K562 (cell line): ENCODE measurements around the gene SETDB2. TPM values are rescaled to one million over a fixed set of nuclear protein-coding genes. Genes with fewer than 3 reads are reported as not detected.

Experiments used
- ATAC-seq: fragments of 200-7000 bp; cut with Tn5 transposase; 3 replicates; pipeline ENCODE4 v1.9.1; 2020; ENCODE audit warnings: moderate library complexity
- BruUV-seq: library from RNA; stranded (reverse); fragments of 400-500 nt; replicated peaks from 2 replicates; lab custom pipeline; 2021; lab: Mats Ljungman, UMichigan
- CTCF ChIA-PET: fragments of 300-600 bp; formaldehyde crosslinking; extraction: SDS; loops from one replicate; lab custom pipeline; 2021; ENCODE audit warnings: low intra/inter-chr PET ratio; lab: Yijun Ruan, JAX
- POLR2A ChIA-PET: fragments of 300-600, 350-650 bp; sonication (Branson Sonifier 250); formaldehyde crosslinking; extraction: SDS; loops from one replicate; lab custom pipeline; 2021; ENCODE audit warnings: antibody characterized with exemption, inconsistent platforms; lab: Yijun Ruan, JAX
- DNase-seq, 4 experiments: peaks; one replicate each; pipeline versions ENCODE4 v3.0.0 to v3.0.0-alpha.2; 2011 to 2018; ENCODE audit warnings: low spot score in 3 of 4, mixed read lengths in 3 of 4; ENCODE audit errors: extremely low read depth in 1 of 4
- FAIRE-seq: peaks from 2 replicates; lab custom pipeline; 2011; peaks lifted over from hg19 to GRCh38; lab: Jason Lieb, UNC
- H2AFZ ChIP-seq: 2 replicates; pipeline ENCODE4 v1.6.0; 2011; ENCODE audit warnings: low read depth, low read length, control low read depth, inconsistent platforms
- H3K27ac ChIP-seq: fragments of 200-600 bp; 3 replicates; pipeline ENCODE4 v1.8.0; 2011; ENCODE audit warnings: low read depth, mild to moderate bottlenecking, control low read depth, inconsistent platforms, low read length, moderate library complexity, mixed read lengths; ENCODE audit errors: extremely low read depth
- H3K27me3 ChIP-seq, 2 experiments: fragments of 300-600 bp in 1 of 2; 2 replicates in 1 of 2; 3 replicates in 1 of 2; pipeline versions ENCODE4 v1.6.0 to v1.8.0; 2011; ENCODE audit warnings: inconsistent platforms in 2 of 2, low read length in 2 of 2, mild to moderate bottlenecking in 1 of 2, mixed read lengths in 1 of 2, moderate library complexity in 1 of 2; ENCODE audit not compliant: control insufficient read depth in 2 of 2, insufficient read depth in 2 of 2
- H3K36me3 ChIP-seq: fragments of 300-600 bp; 3 replicates; pipeline ENCODE4 v1.8.0; 2011; ENCODE audit warnings: mild to moderate bottlenecking, low read length, inconsistent platforms; ENCODE audit not compliant: control insufficient read depth, insufficient read depth
- H3K4me1 ChIP-seq, 2 experiments: fragments of 200-600 bp in 1 of 2; replicated peaks in 1 of 2; 2 replicates in 1 of 2; 3 replicates in 1 of 2; pipeline versions ENCODE4 v1.5.1 to v1.8.0; 2011; ENCODE audit warnings: inconsistent platforms in 2 of 2, low read length in 2 of 2, mild to moderate bottlenecking in 1 of 2, mixed read lengths in 1 of 2, moderate library complexity in 1 of 2; ENCODE audit not compliant: control insufficient read depth in 2 of 2, insufficient read depth in 2 of 2
- H3K4me2 ChIP-seq: 2 replicates; pipeline ENCODE4 v1.6.1; 2011; ENCODE audit warnings: low read length, control low read depth, inconsistent platforms, mixed read lengths; ENCODE audit not compliant: insufficient read depth
- H3K4me3 ChIP-seq: fragments of 200-600 bp; sonication (generic), shearing (Covaris generic); 2 replicates; pipeline ENCODE4 v1.5.1; 2016; ENCODE audit warnings: control low read depth, inconsistent platforms
- H3K79me2 ChIP-seq: fragments of 200-600 bp; 3 replicates; pipeline ENCODE4 v1.8.0; 2011; ENCODE audit warnings: low read length, inconsistent platforms; ENCODE audit not compliant: control insufficient read depth, insufficient read depth
- H3K9ac ChIP-seq, 2 experiments: 2 replicates each; pipeline versions ENCODE4 v1.6.0 to v1.6.1; 2011; ENCODE audit warnings: low read depth in 2 of 2, low read length in 2 of 2, control low read depth in 1 of 2, inconsistent platforms in 1 of 2, mild to moderate bottlenecking in 1 of 2, mixed read lengths in 1 of 2; ENCODE audit not compliant: insufficient read depth in 1 of 2
- H3K9me1 ChIP-seq: one replicate; pipeline ENCODE4 v1.6.0; 2011; ENCODE audit warnings: inconsistent platforms, mild to moderate bottlenecking, low read length, moderate library complexity; ENCODE audit not compliant: control insufficient read depth, insufficient read depth
- H3K9me3 ChIP-seq: replicated peaks from 2 replicates; pipeline ENCODE4 v1.5.1; 2011; ENCODE audit warnings: low read depth, low read length, inconsistent platforms; ENCODE audit not compliant: control insufficient read depth, insufficient read depth
- H4K20me1 ChIP-seq: replicated peaks from 2 replicates; pipeline ENCODE4 v1.6.1; 2011; ENCODE audit warnings: low read length, inconsistent platforms, mixed read lengths; ENCODE audit not compliant: control insufficient read depth, insufficient read depth
- BMI1 ChIP-seq: fragments of 150-350 bp; IDR thresholded peaks from 2 replicates; pipeline ENCODE4 v1.6.1; 2014; ENCODE audit warnings: low read length
- C11orf30 ChIP-seq: fragments of 450-650 bp; IDR thresholded peaks from 2 replicates; pipeline ENCODE4 v1.6.1; 2016; ENCODE audit warnings: low read depth, mild to moderate bottlenecking
- CREB5 ChIP-seq: fragments of 250-450 bp; sonication (Bioruptor Pico); IDR thresholded peaks from 2 replicates; pipeline ENCODE4 v1.5.0; 2020; ENCODE audit warnings: mild to moderate bottlenecking
- KLF13 ChIP-seq: fragments of 450-650 bp; IDR thresholded peaks from 2 replicates; pipeline ENCODE4 v1.6.1; 2016; ENCODE audit warnings: missing genetic modification characterization, low read depth, mild to moderate bottlenecking, missing compliant biosample characterization, moderate library complexity, borderline replicate concordance
- LEF1 ChIP-seq: fragments of 450-650 bp; IDR thresholded peaks from 2 replicates; pipeline ENCODE4 v1.6.1; 2016; ENCODE audit warnings: mild to moderate bottlenecking
- NCOR1 ChIP-seq: fragments of 450-650 bp; IDR thresholded peaks from 2 replicates; pipeline ENCODE4 v1.6.1; 2016; ENCODE audit warnings: mild to moderate bottlenecking, moderate library complexity
- RFX1 ChIP-seq: fragments of 450-650 bp; IDR thresholded peaks from 2 replicates; pipeline ENCODE4 v1.6.1; 2016; ENCODE audit warnings: mild to moderate bottlenecking, moderate library complexity
- SIN3A ChIP-seq, 2 experiments: fragments of 150-350 bp in 1 of 2; IDR thresholded peaks; 2 replicates each; pipeline ENCODE4 v1.6.1; 2011 to 2016; ENCODE audit warnings: borderline replicate concordance in 2 of 2, low read depth in 2 of 2, low read length in 2 of 2, mild to moderate bottlenecking in 2 of 2, moderate library complexity in 2 of 2; ENCODE audit not compliant: control insufficient read depth in 1 of 2
- ZBTB7A ChIP-seq: IDR thresholded peaks from 2 replicates; pipeline ENCODE4 v1.6.1; 2011; ENCODE audit warnings: low read depth, mild to moderate bottlenecking, low read length, moderate library complexity, borderline replicate concordance; ENCODE audit not compliant: control insufficient read depth
- ZNF41 ChIP-seq: fragments of 250-450 bp; sonication (Bioruptor Pico); conservative IDR thresholded peaks from 2 replicates; pipeline ENCODE4 v1.4.0; 2020; ENCODE audit warnings: mild to moderate bottlenecking
- ZNF830 ChIP-seq: fragments of 250-450 bp; sonication (Bioruptor Pico); IDR thresholded peaks from 2 replicates; pipeline ENCODE4 v1.5.0; 2021; ENCODE audit warnings: mild to moderate bottlenecking
- in situ Hi-C: fragments of 300-500 bp; cut with MboI; formaldehyde crosslinking; loops from 4 replicates; pipeline ENCODE4 v1.15.0; 2018; ENCODE audit warnings: inconsistent platforms, mixed read lengths
- intact Hi-C: fragments of 100-400 bp; cut with micrococcal nuclease; formaldehyde crosslinking; loops from 2 replicates; pipeline ENCODE4 v1.14.2; 2022
- polyA plus RNA-seq, 8 experiments: library from polyadenylated mRNA; depleted of rRNA in 4 of 8; stranded (reverse) in 5 of 8; unstranded in 3 of 8; fragments of >200 nt; fragmentation: Nextera tagmentation in 2 of 8; fragmentation: Illumina TruSeq in 1 of 8; extraction: Ambion mirVana in 2 of 8; extraction: Trizol in 1 of 8; gene quantifications; 2 replicates each; pipeline versions ENCODE4 v1.2.1 to v1.2.3, GENCODE V29; 2011 to 2014; ENCODE audit warnings: inconsistent platforms in 1 of 8, missing spikeins in 1 of 8
- total RNA-seq, 7 experiments: library from RNA; depleted of rRNA in 6 of 7; stranded (reverse); fragments of >200 nt in 6 of 7; fragmentation: Illumina TruSeq in 2 of 7; extraction: Trizol in 2 of 7; gene quantifications; 2 replicates each; pipeline versions ENCODE4 v1.2.1 to v1.2.3, GENCODE V29; 2011 to 2021; ENCODE audit warnings: low replicate concordance in 1 of 7
- TF ChIP-seq, protein P1 (sequence below): fragments of 450-650 bp; conservative IDR thresholded peaks from 2 replicates; pipeline ENCODE4 v1.6.1; 2016; ENCODE audit warnings: missing genetic modification characterization, low read depth, mild to moderate bottlenecking, missing compliant biosample characterization, moderate library complexity
- TF ChIP-seq, protein P2 (sequence below): fragments of 450-650 bp; IDR thresholded peaks from one replicate; pipeline ENCODE4 v1.6.1; 2018; ENCODE audit warnings: mild to moderate bottlenecking, moderate library complexity; ENCODE audit not compliant: partially characterized antibody
- TF ChIP-seq, protein P3 (sequence below): fragments of 250-450 bp; sonication (Bioruptor Pico); IDR thresholded peaks from 2 replicates; pipeline ENCODE4 v1.8.0; 2021; ENCODE audit warnings: moderate library complexity, mild to moderate bottlenecking, inconsistent platforms
- TF ChIP-seq, protein P4 (sequence below): fragments of 450-650 bp; formaldehyde crosslinking; conservative IDR thresholded peaks from 2 replicates; pipeline ENCODE4 v1.4.0; 2022; ENCODE audit warnings: mild to moderate bottlenecking, missing genetic modification characterization

The SETDB2 gene
- total and polyA plus RNA-seq, 9 of the 15 experiments (the other 6 are each of a cell fraction or from before 2014, with no cell fraction given), result 1.0 to 9.0 (median 6.1) TPM

- Histone ChIP-seq H3K4me2 (no peak overlapping the region), H3K4me1 (no peaks in the 10 kb centered on the region), H3K79me2 (no peaks in the 10 kb centered on the region), H3K36me3 (no peaks in the 10 kb centered on the region), H3K9me1 (no peaks in the 10 kb centered on the region), H4K20me1 (no peaks in the 10 kb centered on the region), H3K9ac (no peak overlapping the region), H3K27ac (no peak overlapping the region), H2AFZ (no peak overlapping the region), H3K9me3 (no peaks in the 10 kb centered on the region), H3K4me3 (no peak overlapping the region), H3K27me3 (no peaks in the 10 kb centered on the region)
- intact Hi-C loops (loop anchor here (10.0 kb wide), 1 partner anchor 66 kb away; no protein-coding TSS in a partner anchor), in situ Hi-C loops (no loop called here)
- FAIRE-seq (no peak), DNase-seq (no peak), ATAC-seq (no peak)
- no TSS peak for BruUV-seq
- TF ChIP-seq ZBTB7A (no peak), ZNF830 (CRISPR knock-in tag) (no peak), CREB5 (CRISPR knock-in tag) (no peak), SIN3A (IDR thresholded peaks at IDR 0.05; ENCODE audit: borderline replicate concordance in 2 of 2, control insufficient read depth in 1 of 2, low read depth in 2 of 2, low read length in 2 of 2) (no peak), NCOR1 (no peak), ZNF41 (no peak), C11orf30 (no peak), BMI1 (no peak), KLF13 (tag) (no peak), RFX1 (no peak), LEF1 (no peak)
- TF ChIP-seq, protein P1, sequence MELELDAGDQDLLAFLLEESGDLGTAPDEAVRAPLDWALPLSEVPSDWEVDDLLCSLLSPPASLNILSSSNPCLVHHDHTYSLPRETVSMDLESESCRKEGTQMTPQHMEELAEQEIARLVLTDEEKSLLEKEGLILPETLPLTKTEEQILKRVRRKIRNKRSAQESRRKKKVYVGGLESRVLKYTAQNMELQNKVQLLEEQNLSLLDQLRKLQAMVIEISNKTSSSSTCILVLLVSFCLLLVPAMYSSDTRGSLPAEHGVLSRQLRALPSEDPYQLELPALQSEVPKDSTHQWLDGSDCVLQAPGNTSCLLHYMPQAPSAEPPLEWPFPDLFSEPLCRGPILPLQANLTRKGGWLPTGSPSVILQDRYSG (tag), result no peak
- TF ChIP-seq, protein P2, sequence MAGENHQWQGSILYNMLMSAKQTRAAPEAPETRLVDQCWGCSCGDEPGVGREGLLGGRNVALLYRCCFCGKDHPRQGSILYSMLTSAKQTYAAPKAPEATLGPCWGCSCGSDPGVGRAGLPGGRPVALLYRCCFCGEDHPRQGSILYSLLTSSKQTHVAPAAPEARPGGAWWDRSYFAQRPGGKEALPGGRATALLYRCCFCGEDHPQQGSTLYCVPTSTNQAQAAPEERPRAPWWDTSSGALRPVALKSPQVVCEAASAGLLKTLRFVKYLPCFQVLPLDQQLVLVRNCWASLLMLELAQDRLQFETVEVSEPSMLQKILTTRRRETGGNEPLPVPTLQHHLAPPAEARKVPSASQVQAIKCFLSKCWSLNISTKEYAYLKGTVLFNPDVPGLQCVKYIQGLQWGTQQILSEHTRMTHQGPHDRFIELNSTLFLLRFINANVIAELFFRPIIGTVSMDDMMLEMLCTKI, result no peak
- TF ChIP-seq, protein P3, sequence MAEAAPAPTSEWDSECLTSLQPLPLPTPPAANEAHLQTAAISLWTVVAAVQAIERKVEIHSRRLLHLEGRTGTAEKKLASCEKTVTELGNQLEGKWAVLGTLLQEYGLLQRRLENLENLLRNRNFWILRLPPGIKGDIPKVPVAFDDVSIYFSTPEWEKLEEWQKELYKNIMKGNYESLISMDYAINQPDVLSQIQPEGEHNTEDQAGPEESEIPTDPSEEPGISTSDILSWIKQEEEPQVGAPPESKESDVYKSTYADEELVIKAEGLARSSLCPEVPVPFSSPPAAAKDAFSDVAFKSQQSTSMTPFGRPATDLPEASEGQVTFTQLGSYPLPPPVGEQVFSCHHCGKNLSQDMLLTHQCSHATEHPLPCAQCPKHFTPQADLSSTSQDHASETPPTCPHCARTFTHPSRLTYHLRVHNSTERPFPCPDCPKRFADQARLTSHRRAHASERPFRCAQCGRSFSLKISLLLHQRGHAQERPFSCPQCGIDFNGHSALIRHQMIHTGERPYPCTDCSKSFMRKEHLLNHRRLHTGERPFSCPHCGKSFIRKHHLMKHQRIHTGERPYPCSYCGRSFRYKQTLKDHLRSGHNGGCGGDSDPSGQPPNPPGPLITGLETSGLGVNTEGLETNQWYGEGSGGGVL (CRISPR knock-in tag), result no peak
- TF ChIP-seq, protein P4, sequence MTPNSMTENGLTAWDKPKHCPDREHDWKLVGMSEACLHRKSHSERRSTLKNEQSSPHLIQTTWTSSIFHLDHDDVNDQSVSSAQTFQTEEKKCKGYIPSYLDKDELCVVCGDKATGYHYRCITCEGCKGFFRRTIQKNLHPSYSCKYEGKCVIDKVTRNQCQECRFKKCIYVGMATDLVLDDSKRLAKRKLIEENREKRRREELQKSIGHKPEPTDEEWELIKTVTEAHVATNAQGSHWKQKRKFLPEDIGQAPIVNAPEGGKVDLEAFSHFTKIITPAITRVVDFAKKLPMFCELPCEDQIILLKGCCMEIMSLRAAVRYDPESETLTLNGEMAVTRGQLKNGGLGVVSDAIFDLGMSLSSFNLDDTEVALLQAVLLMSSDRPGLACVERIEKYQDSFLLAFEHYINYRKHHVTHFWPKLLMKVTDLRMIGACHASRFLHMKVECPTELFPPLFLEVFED (CRISPR knock-in tag), result no peak
- CTCF ChIA-PET, result no interaction called here
- POLR2A ChIA-PET, result no interaction called here
These were observed 33.6 kb upstream of the SETDB2 start for GRCh38 chr13:49410477-49410876.
